WERI-Rb-1 (cell line): Measurements from ENCODE around the gene RAPGEFL1.

ENCODE experiments used
- DNase-seq: peaks from one replicate; pipeline ENCODE4 v3.0.0-alpha.2; 2020
- H3K27ac ChIP-seq: fragments of 250-450 bp; sonication (Bioruptor Pico); 2 replicates; pipeline ENCODE4 v1.5.1; 2020; ENCODE audit warnings: mild to moderate bottlenecking, moderate library complexity
- H3K27me3 ChIP-seq: fragments of 250-450 bp; sonication (Bioruptor Pico); 2 replicates; pipeline ENCODE4 v1.5.1; 2021; ENCODE audit warnings: mild to moderate bottlenecking, low read depth, moderate library complexity; ENCODE audit not compliant: insufficient read depth, severe bottlenecking
- H3K36me3 ChIP-seq: fragments of 250-450 bp; sonication (Bioruptor Pico); 2 replicates; pipeline ENCODE4 v1.5.1; 2020; ENCODE audit warnings: mild to moderate bottlenecking, moderate library complexity
- H3K4me3 ChIP-seq: 2 replicates; pipeline ENCODE4 v1.5.1; 2011; ENCODE audit warnings: low read depth, mild to moderate bottlenecking, control low read depth, low read length
- H3K9me3 ChIP-seq: fragments of 250-450 bp; sonication (Bioruptor Pico); 2 replicates; pipeline ENCODE4 v1.5.1; 2021; ENCODE audit warnings: mild to moderate bottlenecking, moderate library complexity; ENCODE audit not compliant: severe bottlenecking
- CTCF ChIP-seq: IDR thresholded peaks from 2 replicates; pipeline ENCODE4 v1.5.1; 2011; ENCODE audit warnings: low read depth, mild to moderate bottlenecking, control low read depth, inconsistent platforms, low read length

RAPGEFL1 gene

GRCh38 chr17:40242774-40243173, 65.5 kb downstream of the RAPGEFL1 start:
- DNase-seq = no peak
- peak overlapping the region; percentile 65 for H3K27ac ChIP-seq
- no peak overlapping the region for H3K4me3 ChIP-seq
- no peaks in the 10 kb centered on the region for H3K9me3 ChIP-seq
- peaks cover 10% of the 10 kb centered on the region for H3K36me3 ChIP-seq
- no peaks in the 10 kb centered on the region for H3K27me3 ChIP-seq
- no peak for TF ChIP-seq CTCF

GRCh38 chr17:40243761-40244160, 66.5 kb downstream of the RAPGEFL1 start:
- peak overlapping the region; percentile 65 for H3K27ac ChIP-seq
- no peaks in the 10 kb centered on the region for H3K9me3 ChIP-seq
- H3K36me3 ChIP-seq = peaks cover 10% of the 10 kb centered on the region
- DNase-seq = no peak
- no peak for TF ChIP-seq CTCF
- H3K4me3 ChIP-seq = no peak overlapping the region
- H3K27me3 ChIP-seq = no peaks in the 10 kb centered on the region

GRCh38 chr17:40244255-40244654, 67.0 kb downstream of the RAPGEFL1 start:
- Histone ChIP-seq H3K27ac (peak overlapping the region; percentile 69), H3K36me3 (peaks cover 10% of the 10 kb centered on the region), H3K27me3 (no peaks in the 10 kb centered on the region), H3K4me3 (no peak overlapping the region), H3K9me3 (no peaks in the 10 kb centered on the region)
- DNase-seq = peak; percentile 80
- no peak for TF ChIP-seq CTCF
